NCI-H1092 (cell line): Measurements from ENCODE around the gene CCNY.

Source experiments
- DNase-seq: peaks from one replicate; lab custom pipeline; 2025; lab: John Stamatoyannopoulos, UW

The CCNY gene

GRCh38 chr10:35426657-35427056 is 90.3 kb downstream of the CCNY start:
- DNase-seq, result no peak

- DNase-seq, result no peak
Observed at GRCh38 chr10:35427543-35427942, 91.2 kb downstream of the CCNY start.

DNA sequence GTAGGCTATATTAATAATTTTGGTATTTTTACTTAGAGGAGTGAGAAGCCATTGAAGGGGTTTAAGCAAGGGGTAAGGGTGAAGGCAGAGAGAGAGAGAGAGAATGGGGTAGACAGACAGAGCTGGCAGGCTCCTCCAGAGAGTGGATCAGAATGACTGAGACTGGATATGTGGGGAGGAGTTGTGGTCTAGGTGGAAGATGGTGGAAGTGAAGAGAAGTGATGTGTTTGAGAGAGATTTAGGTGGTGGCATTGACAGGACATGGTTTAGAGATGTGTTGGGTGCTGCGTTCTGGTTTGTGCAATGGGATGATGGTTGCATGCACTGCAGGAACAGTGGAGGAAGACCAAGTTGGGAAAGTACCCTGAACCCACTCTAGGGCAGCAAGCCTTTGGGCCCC is 92.2 kb downstream of the CCNY start:
- no peak for DNase-seq

GRCh38 chr10:35432781-35433338 is 96.6 kb downstream of the CCNY start:
- DNase-seq, result no peak

DNA sequence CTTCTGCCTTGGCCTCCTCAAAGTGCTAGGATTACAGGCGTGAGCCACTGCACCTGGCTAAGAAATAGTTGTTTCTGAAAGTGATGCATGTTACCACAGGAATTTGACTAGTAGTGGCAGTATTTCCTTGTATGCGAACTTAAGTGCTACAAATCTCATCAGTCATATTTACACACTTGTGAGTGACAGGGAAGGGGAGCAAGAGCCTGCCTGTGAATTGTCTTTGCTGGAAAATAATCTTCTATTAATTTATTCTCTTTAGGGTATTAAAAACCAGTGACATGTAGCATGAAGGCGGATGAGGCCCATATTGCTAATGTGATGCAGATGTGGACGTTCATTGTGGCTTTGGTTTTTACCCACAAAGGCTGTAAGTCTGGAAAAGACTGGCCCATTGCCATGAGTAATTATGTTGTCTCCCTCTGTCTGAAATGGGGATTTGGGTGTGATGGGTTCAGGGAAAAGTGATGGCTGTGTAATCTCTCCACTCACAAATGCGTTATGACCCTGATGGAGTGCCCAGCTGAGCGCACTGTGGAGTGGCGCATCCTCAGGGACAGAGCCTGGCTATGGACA is 97.6 kb downstream of the CCNY start:
- DNase-seq, result peak; percentile 27

DNA sequence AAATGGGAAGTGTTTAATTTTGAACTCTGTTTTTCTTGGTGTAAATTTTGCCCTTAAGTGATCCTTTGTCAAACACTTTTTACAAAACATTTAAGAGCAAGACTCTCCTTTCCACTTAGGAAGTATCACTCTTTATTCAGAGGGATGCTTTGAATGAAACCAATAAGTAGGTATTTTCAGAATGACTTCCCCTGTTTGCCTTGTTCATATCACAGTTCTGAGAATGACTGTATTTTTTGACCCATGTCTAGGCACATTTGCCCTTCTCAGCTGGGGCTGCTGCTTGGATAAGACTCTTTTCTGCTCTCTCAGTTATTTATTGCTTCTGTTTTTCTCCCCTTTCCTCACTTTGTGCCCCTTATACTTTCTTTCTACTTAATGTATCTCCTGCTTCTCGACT is 98.2 kb downstream of the CCNY start:
- no peak for DNase-seq

DNA sequence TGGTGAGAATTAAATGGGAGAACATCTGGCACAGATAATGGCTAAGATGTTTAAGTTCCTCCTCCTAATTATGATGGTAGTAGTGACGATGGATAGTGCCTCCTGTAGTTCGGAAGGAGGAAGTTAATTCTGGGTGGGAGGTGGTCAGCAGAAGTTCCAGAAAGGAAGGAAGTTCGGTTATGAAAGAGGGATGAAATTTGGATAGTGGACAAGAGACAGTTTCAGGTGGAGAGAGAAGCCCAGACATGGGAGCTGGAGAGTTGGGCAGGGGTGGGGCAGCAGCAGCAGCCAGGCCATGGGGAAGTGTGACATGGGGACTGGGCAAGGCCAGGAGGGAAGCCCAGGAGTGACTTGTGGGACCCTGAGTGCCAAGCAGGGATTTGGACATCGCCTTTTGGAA is 99.5 kb downstream of the CCNY start:
- no peak for DNase-seq

DNA sequence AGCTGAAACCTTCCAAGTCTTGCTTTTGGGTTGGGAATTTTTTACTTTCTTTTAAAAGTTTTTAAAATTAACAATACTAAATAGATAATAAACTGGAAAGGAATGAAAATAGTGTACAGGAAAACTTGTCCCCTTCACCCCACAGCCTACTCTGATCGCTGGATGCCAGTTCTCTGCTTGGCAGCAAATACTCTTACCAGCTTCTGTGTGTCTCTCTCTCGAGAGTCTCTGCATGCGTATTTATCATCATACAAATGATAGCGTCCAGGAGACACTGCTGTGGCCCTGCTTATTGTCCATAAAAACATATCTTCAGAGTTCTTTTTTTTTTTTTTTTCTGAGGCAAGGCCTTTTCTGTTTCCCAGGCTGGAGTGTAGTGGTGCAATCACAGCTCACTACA is 101.5 kb downstream of the CCNY start:
- DNase-seq, result no peak

GRCh38 chr10:35438718-35439571 is 102.6 kb downstream of the CCNY start:
- DNase-seq, result no peak

DNA sequence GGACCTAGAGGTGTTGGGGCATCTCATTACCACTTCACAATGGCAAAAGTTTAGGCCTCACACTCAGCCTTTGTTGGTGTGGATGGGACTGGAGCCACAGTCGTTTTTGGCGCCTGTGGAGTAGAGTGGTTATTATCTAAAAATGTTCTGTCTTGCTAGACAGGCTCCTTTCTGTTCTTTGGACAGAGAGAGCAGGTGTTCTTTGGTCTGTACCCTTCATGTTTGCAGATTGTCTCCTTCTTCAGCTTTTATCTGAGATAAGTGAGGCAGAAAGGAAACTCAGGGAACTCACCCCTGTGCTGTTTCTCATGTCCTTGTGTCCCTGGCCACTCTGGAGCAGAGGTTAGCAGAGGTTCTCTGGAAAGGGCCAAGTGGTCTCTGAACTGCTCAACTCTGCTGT is 103.7 kb downstream of the CCNY start:
- DNase-seq, result no peak

GRCh38 chr10:35442028-35442427 is 105.7 kb downstream of the CCNY start:
- no peak for DNase-seq

DNA sequence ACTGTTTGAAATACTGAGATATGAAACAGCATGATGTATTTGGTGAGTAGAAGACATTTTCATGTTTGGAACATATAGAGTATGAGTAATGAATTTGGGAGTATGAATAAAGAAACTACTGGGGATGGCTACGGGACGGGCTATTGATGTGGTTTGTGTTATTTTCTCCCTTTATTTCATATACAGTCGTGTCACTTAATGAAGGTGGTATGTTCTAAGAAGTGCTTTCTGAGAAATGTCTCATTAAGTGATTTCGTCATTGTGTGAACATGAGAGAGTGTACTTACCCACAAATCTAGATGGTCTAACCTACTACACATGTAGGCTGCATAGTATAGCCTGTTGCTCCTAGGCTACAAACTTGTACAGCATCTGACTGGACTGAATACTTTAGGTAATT is 106.3 kb downstream of the CCNY start:
- no peak for DNase-seq

GRCh38 chr10:35443858-35444257 is 107.5 kb downstream of the CCNY start:
- DNase-seq, result no peak

DNA sequence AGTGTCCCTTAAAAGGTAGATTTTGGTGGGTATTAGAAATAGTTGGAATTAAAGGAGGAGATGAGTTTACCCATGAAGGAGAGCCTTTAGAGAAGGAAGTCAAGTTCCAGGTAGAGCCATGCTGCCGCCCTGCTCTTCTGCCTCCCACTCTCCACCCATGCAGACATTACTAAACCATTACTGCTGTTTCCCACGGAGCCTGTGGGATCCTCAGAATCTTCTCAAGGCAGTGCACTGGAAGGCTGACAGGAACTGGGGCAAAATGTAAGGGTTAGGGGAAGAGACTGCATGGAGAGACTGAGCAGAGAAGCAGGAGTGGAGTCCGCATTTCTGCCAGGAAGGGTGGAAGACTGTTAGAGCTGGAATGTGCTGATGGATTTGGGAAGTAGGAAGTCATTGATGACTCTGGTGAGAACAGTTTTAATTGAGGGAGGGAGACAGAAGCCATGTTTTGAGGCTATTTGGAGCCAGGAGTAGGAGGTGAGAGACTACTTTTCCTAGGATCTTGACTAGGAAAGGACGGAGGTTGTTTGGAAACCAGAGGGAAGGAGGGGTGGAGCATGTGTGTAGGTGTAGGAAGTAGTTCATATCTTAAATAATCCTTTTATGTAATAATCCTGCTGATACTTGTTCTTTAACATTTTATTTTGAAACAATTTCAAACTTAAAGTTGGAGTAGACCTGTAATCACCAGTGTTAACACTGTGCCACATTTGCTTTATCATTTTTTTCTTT is 109.0 kb downstream of the CCNY start:
- no peak for DNase-seq

DNA sequence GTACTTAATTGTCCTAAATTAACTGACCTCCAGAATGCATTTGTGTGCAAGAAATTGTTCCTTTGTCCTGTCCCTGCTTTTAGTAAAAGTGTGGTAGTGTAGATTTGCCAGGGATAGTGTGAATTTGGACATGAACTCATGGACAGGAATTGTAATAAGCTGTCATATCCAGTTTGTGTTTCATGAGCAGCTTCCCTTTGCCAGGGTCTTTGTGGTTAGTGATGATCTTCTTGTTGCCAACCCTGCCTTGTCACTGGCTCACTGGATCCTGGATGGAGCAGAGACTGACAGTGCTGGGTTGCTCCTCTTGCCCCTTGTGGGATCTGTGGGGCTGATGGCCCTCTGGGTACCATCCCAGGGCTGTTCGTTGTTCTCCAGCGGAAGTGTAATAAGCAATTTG is 110.1 kb downstream of the CCNY start:
- no peak for DNase-seq

DNA sequence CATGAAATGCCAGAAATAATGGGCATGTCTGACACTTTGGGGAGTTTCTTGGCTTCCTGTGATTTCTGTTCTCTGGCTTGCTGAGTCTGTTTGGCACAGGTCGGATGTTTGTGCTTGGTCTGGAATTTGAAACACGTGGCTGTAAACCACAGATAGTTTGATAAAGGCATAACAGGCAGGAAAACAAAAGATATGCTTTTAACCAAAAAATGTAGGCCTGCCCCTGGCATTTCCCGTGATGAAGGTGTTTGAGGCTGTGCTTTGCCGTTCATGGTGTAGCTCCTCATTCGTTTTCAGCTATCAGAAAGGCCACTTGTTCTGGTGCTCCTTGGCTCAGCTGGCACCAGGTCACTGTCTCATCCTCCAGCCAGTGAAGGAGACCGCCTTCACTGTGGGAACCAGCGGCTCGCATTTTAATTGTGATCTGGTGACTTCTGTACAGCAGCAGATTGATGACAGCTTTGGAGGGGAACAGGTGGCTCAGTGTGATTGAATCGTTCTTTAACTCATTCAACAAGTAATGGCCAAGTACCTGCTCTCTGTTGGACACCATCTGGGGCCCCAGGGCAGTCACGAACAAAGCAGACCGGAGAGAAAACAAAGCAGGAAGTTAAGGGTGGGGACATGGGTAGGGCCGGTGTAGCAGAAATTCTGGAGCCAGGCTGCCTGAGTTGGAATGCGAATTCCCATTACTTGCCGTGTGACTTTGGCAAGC is 111.5 kb downstream of the CCNY start:
- no peak for DNase-seq

GRCh38 chr10:35448687-35449662 is 112.7 kb downstream of the CCNY start:
- DNase-seq, result no peak

DNA sequence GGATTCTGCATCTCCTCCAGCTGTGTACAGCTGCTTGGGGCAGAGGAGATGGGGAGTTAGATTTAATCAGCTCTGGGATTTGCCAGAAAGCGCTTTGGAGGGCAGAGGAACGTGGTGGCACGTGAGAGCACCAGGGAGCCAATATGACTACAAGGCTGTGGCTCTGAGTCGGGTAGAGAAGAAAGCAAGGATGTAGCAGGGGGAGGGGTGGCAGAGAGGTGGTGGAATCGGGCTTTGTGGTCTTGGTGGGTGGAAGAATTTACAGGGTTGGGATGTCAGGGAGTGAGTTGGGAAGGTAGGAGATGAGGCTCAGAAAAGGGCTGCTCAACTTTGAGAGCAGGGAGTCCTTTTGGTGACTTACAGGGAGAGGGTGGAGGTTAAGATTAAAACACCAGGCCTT is 113.6 kb downstream of the CCNY start:
- DNase-seq, result no peak

GRCh38 chr10:35451151-35452016 is 115.1 kb downstream of the CCNY start:
- DNase-seq, result no peak

- no peak for DNase-seq
Observed at GRCh38 chr10:35452171-35452570, 115.9 kb downstream of the CCNY start.
